Lung (tissue), 16 donors: ENCODE results near the gene DPP7. TPM values are rescaled to one million over a fixed set of nuclear protein-coding genes. Genes with fewer than 3 reads are reported as not detected.

Experiments
- ATAC-seq: fragments of 200-7000 bp; cut with Tn5 transposase; one replicate; pipeline ENCODE4 v1.9.1; 2020; ENCODE audit warnings: moderate number of reproducible peaks; ENCODE audit not compliant: insufficient read depth, low FRiP score
- DNase-seq, 3 donors: peaks; one replicate each; pipeline ENCODE4 v3.0.0-alpha.2; 2013 to 2017
- H3K27ac ChIP-seq, 2 donors: one replicate each; pipeline ENCODE4 v1.5.1; 2013; ENCODE audit warnings: mild to moderate bottlenecking in 2 of 2, moderate library complexity in 2 of 2, control low read depth in 1 of 2, inconsistent platforms in 1 of 2, low read depth in 1 of 2, low read length in 1 of 2
- H3K27me3 ChIP-seq, 3 donors: one replicate each; pipeline ENCODE4 v1.5.1; 2013; ENCODE audit warnings: low read length in 2 of 3; ENCODE audit not compliant: control insufficient read depth in 3 of 3, insufficient read depth in 3 of 3
- H3K36me3 ChIP-seq, 4 donors: one replicate each; pipeline ENCODE4 v1.5.1; 2013; ENCODE audit warnings: low read length in 4 of 4, mild to moderate bottlenecking in 1 of 4, moderate library complexity in 1 of 4; ENCODE audit not compliant: control insufficient read depth in 4 of 4, insufficient read depth in 4 of 4
- H3K4me1 ChIP-seq, 5 donors: one replicate each; pipeline ENCODE4 v1.5.1; 2013; ENCODE audit warnings: low read length in 5 of 5, mild to moderate bottlenecking in 2 of 5, moderate library complexity in 1 of 5; ENCODE audit not compliant: control insufficient read depth in 5 of 5, insufficient read depth in 5 of 5
- H3K4me3 ChIP-seq: one replicate; pipeline ENCODE4 v1.5.1; 2013; ENCODE audit warnings: mild to moderate bottlenecking, control low read depth, moderate library complexity
- H3K9ac ChIP-seq, 2 donors: one replicate each; pipeline ENCODE4 v1.5.1; 2013; ENCODE audit warnings: low read length in 2 of 2, control low read depth in 1 of 2; ENCODE audit not compliant: insufficient read depth in 1 of 2
- H3K9me3 ChIP-seq, 4 donors: one replicate each; pipeline ENCODE4 v1.5.1; 2013; ENCODE audit warnings: low read length in 3 of 4, mild to moderate bottlenecking in 1 of 4, moderate library complexity in 1 of 4; ENCODE audit not compliant: control insufficient read depth in 4 of 4, insufficient read depth in 3 of 4
- CTCF ChIP-seq: IDR thresholded peaks from 2 replicates; pipeline ENCODE4 v1.5.1; 2012; ENCODE audit warnings: mild to moderate bottlenecking; ENCODE audit errors: control extremely low read depth, extremely low read depth
- WGBS, 2 donors: extraction: QIAGEN DNeasy Blood & Tissue Kit; methylation state at CpG; one replicate each; pipeline ENCODE4 v1.1.7; 2013; 5-methylcytosine and 5-hydroxymethylcytosine counted together
- long read RNA-seq, 5 donors: transcript quantifications; one replicate each; lab custom pipeline, GENCODE V29; 2026
- polyA plus RNA-seq, 2 donors: library from polyadenylated mRNA; stranded (reverse); fragments of 200-250 nt; gene quantifications; one replicate each; pipeline ENCODE4 v1.2.1, GENCODE V29; 2013
- total RNA-seq, 2 donors: library from RNA; depleted of rRNA in 1 of 2; stranded (reverse); fragments of >200 nt in 1 of 2; gene quantifications; one replicate each; pipeline ENCODE4 v1.2.1, GENCODE V29; 2014 to 2021
- donor health status: control.
- donor health status: control.
- donor health status: Bipolar disorder and iron deficiency.
- donor health status: healthy.
- donor health status: DM: yes; HTN: yes; CAD: no.

DPP7 gene
- 100 to 1,000 TPM in 1 of 2 donors, 10 to 100 TPM in 1; 48.0 to 236 TPM for total RNA-seq
- polyA plus RNA-seq = 100 to 1,000 TPM; 220 to 436 TPM
- long read RNA-seq, donor 1, transcript DPP7-201 (13 exons, 1,590 nt) = major isoform, 14 of 15 reads
- long read RNA-seq, donor 1, partial matches to known transcripts = 0 of 15 reads
- long read RNA-seq, donor 1, other reads (novel, unspliced or antisense) = 0 of 15 reads
- long read RNA-seq, donor 2, partial matches to known transcripts = 0 of 4 reads
- long read RNA-seq, donor 2, other reads (novel, unspliced or antisense) = 0 of 4 reads
- long read RNA-seq, donor 3, partial matches to known transcripts = 0 of 4 reads
- long read RNA-seq, donor 3, other reads (novel, unspliced or antisense) = 0 of 4 reads
- long read RNA-seq, donor 4, partial matches to known transcripts = 0 of 2 reads
- long read RNA-seq, donor 4, other reads (novel, unspliced or antisense) = 0 of 2 reads
- long read RNA-seq, donor 5, transcript DPP7-201 (13 exons, 1,590 nt) = major isoform, 8 of 10 reads
- long read RNA-seq, donor 5, partial matches to known transcripts = 0 of 10 reads
- long read RNA-seq, donor 5, other reads (novel, unspliced or antisense) = 0 of 10 reads

- no peak within 1 kb of the TSS for H3K27ac ChIP-seq
- peak; percentile 81 for ATAC-seq
- peaks cover 0 to 30% (median 0%) of the 10 kb centered on the region in 4 donors for H3K36me3 ChIP-seq
- H3K9ac ChIP-seq = no peak within 1 kb of the TSS
- H3K27me3 ChIP-seq = peaks cover 0 to 11% (median 10%) of the 10 kb centered on the region in 3 donors
- WGBS, 2 donors = 3 to 5% methylated on average over 30 to 70 of the region's 70 CpGs
- H3K9me3 ChIP-seq = no peaks in the 10 kb centered on the region
- no peak for TF ChIP-seq CTCF
- DNase-seq = peak in 2 of 3 donors; percentile 43 to 44
- H3K4me1 ChIP-seq = peaks cover 0 to 11% (median 0%) of the 10 kb centered on the region in 5 donors
- peak within 1 kb of the TSS; percentile 55 for H3K4me3 ChIP-seq
Observed at GRCh38 chr9:137114613-137115393, at the start of gene DPP7. DPP7 (minus strand) TSS chr9:137114733; CDS start chr9:137114713, 20 bp downstream.

DNA sequence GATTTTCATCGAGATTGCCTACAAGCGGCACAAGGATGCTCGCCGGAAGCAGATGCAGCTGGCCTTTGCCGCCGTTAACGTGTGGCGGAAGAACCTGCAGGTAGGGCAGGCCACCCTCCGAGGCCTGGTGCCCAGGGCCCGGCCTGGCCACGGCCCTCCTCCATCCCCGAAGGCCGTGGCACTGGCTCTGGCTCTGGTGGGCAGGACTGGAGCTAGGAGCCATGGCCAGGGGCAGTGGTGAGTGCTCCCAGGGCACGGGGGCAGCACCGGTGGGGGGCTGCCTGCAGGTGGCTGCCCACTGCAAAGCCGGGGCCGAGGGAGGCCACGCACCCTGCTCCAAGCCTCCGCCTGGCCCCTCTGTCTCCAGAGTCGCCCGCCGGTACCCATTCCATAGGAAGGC is 49.3 kb upstream of the DPP7 start:
- H3K36me3 ChIP-seq = no peaks in the 10 kb centered on the region
- TF ChIP-seq CTCF = no peak
- H3K27ac ChIP-seq = no peak overlapping the region
- 82 to 85% methylated on average over 21 to 22 of the region's 22 CpGs for WGBS, 2 donors
- H3K4me1 ChIP-seq = peaks cover 0 to 8% (median 0%) of the 10 kb centered on the region in 5 donors
- peaks cover 12 to 67% (median 29%) of the 10 kb centered on the region in 3 donors for H3K27me3 ChIP-seq
- no peak overlapping the region for H3K4me3 ChIP-seq
- H3K9me3 ChIP-seq = no peaks in the 10 kb centered on the region
- no peak for DNase-seq
- H3K9ac ChIP-seq = no peak overlapping the region
- no peak for ATAC-seq

DNA sequence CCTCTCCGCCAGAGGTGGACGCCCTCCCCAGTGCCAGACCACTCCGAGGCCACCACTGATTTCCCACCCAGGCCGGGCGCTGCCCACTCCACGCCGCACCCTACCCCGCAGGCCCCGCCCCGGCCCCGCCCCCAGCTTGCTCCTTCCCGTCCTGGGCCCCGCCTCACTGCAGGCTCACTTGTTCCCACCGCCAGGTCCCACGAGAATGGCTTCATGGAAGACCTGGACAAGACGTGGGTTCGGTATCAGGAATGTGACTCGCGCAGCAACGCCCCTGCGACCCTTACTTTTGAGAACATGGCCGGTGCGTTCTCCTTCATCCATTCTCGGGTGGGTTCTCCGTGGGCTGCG is 48.8 kb upstream of the DPP7 start:
- 28 to 41% methylated on average over 25 to 26 of the region's 26 CpGs for WGBS, 2 donors
- Histone ChIP-seq H3K27me3 (peaks cover 12 to 71% (median 31%) of the 10 kb centered on the region in 3 donors), H3K27ac (no peak overlapping the region), H3K9ac (no peak overlapping the region), H3K9me3 (no peaks in the 10 kb centered on the region), H3K4me1 (peaks cover 0 to 5% (median 0%) of the 10 kb centered on the region in 5 donors), H3K36me3 (no peaks in the 10 kb centered on the region), H3K4me3 (no peak overlapping the region)
- no peak for TF ChIP-seq CTCF
- ATAC-seq = no peak
- DNase-seq = no peak
